Calu3 (cell line): ENCODE measurements around the gene CACNA2D3. TPM values are rescaled to one million over a fixed set of nuclear protein-coding genes. Genes with fewer than 3 reads are reported as not detected.
A peak's percentile ranks its signal among the peaks of the same experiment; 100 is the strongest.

Experiments
- BruUV-seq: library from RNA; stranded (reverse); fragments of 400-500 nt; replicated peaks from 2 replicates; lab custom pipeline; 2021; lab: Mats Ljungman, UMichigan
- CTCF ChIA-PET: fragments of 300-600 bp; sonication (Branson Sonifier 250); formaldehyde crosslinking; loops from one replicate; lab custom pipeline; 2022; ENCODE audit warnings: antibody characterized with exemption; lab: Charles Lee
- DNase-seq: peaks from one replicate; pipeline ENCODE4 v3.0.0; 2022
- H3K27ac Mint-ChIP-seq: one replicate; pipeline ENCODE4 v1.8.0; 2022; ENCODE audit warnings: mixed read lengths; ENCODE audit not compliant: unreplicated experiment
- H3K27me3 Mint-ChIP-seq: one replicate; pipeline ENCODE4 v1.8.0; 2022; ENCODE audit warnings: mixed read lengths; ENCODE audit not compliant: unreplicated experiment
- H3K36me3 Mint-ChIP-seq: one replicate; pipeline ENCODE4 v1.8.0; 2022; ENCODE audit warnings: mild to moderate bottlenecking, moderate library complexity, mixed read lengths; ENCODE audit not compliant: insufficient read depth, unreplicated experiment
- H3K4me1 Mint-ChIP-seq: one replicate; pipeline ENCODE4 v1.8.0; 2022; ENCODE audit warnings: mild to moderate bottlenecking, low read depth, mixed read lengths; ENCODE audit not compliant: unreplicated experiment
- H3K4me3 Mint-ChIP-seq: one replicate; pipeline ENCODE4 v1.8.0; 2022; ENCODE audit warnings: mild to moderate bottlenecking, low read depth, moderate library complexity, mixed read lengths; ENCODE audit not compliant: unreplicated experiment
- H3K9me3 Mint-ChIP-seq: one replicate; pipeline ENCODE4 v1.8.0; 2022; ENCODE audit warnings: low read depth, mixed read lengths; ENCODE audit not compliant: unreplicated experiment
- intact Hi-C: fragments of 100-400 bp; cut with micrococcal nuclease; formaldehyde crosslinking; loops from one replicate; pipeline ENCODE4 v1.10.0; 2022; ENCODE audit not compliant: unreplicated experiment
- total RNA-seq: library from RNA; stranded (reverse); gene quantifications from 2 replicates; pipeline ENCODE4 v1.2.3, GENCODE V29; 2022
- TF ChIP-seq, protein P1 (sequence below): fragments of 200-600 bp; IDR thresholded peaks from one replicate; pipeline ENCODE4 v1.8.0; 2022; ENCODE audit warnings: antibody characterized with exemption; ENCODE audit not compliant: unreplicated experiment

The CACNA2D3 gene
- total RNA-seq, 1 experiment from 2014 or later = not detected

DNA sequence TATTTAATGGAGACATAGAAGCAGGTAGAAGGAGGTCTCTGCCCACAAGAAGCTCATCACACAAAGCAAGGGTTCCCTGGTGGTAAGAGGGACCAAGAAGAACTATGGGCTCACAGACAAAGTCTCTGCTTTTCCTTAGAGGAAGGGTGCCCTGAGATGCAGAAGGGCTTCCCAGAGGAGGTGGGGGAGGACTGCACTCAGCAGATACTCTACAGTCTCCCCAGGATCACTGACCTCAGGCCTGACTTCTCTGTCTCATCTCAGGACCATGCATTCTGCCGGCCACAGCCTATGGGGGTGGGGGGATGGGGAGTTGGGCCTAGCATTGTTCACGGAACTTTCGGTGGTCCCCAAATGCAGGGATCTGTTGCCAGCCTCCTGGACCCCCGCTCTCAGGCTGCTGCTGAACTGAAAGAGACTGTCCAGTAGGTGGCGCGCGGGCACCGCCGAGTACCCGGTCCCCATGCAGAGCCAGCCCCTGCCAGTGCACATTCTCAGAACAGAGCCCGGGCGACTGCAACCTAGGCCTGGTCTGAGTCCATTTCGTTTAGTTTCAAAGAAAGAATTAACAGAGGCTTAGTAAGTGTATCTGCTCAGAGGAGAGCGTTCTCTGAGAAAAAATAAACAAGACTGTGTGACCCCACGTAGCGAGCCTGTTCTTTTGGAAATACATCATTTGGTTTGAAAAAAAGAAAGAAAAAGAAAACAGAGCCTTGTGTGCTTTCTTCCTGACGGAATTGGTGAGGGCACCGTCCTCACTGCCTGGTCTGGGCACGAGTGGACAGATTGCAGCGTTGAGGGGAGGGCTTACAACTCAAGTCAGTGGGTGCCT lies 731.4 kb downstream of the CACNA2D3 start:
- TF ChIP-seq, protein P1, sequence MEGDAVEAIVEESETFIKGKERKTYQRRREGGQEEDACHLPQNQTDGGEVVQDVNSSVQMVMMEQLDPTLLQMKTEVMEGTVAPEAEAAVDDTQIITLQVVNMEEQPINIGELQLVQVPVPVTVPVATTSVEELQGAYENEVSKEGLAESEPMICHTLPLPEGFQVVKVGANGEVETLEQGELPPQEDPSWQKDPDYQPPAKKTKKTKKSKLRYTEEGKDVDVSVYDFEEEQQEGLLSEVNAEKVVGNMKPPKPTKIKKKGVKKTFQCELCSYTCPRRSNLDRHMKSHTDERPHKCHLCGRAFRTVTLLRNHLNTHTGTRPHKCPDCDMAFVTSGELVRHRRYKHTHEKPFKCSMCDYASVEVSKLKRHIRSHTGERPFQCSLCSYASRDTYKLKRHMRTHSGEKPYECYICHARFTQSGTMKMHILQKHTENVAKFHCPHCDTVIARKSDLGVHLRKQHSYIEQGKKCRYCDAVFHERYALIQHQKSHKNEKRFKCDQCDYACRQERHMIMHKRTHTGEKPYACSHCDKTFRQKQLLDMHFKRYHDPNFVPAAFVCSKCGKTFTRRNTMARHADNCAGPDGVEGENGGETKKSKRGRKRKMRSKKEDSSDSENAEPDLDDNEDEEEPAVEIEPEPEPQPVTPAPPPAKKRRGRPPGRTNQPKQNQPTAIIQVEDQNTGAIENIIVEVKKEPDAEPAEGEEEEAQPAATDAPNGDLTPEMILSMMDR = peak; percentile 75
- DNase-seq = peak; percentile 71
- H3K27me3 Mint-ChIP-seq = peaks cover 14% of the 10 kb centered on the region
- H3K4me3 Mint-ChIP-seq = no peak overlapping the region
- BruUV-seq = no TSS peak
- CTCF ChIA-PET = interaction anchor here (0.7 kb wide), 1 partner anchor 54 kb away, joined by 3 read pairs; no protein-coding TSS in a partner anchor
- H3K9me3 Mint-ChIP-seq = no peaks in the 10 kb centered on the region
- H3K4me1 Mint-ChIP-seq = no peaks in the 10 kb centered on the region
- no peaks in the 10 kb centered on the region for H3K36me3 Mint-ChIP-seq
- H3K27ac Mint-ChIP-seq = no peak overlapping the region
- intact Hi-C loops = loop anchor here (5.0 kb wide), 3 partner anchors 329 to 1399 kb away; no protein-coding TSS in a partner anchor

DNA sequence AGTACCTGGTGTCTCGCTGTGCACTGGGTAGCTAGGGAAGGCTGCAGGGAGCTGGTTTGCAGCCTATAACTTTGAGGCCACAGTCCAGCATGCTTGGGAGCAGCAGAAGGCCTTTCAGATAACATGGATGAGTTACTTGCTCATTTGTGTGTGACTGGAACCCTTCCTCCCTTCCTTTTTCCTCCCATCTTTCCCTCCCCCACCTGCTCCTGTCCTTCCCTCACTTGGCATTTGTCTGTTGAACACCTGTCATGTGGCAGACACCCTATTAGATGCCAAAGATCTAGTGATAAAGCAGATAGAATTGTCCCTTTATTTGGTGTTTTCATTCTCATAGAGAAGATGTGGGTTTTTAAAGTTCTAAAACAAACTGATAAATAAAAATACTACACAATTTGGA lies 733.9 kb downstream of the CACNA2D3 start:
- Mint-ChIP-seq H3K9me3 (no peaks in the 10 kb centered on the region), H3K36me3 (no peaks in the 10 kb centered on the region), H3K4me3 (no peak overlapping the region), H3K27ac (no peak overlapping the region), H3K27me3 (peaks cover 8% of the 10 kb centered on the region), H3K4me1 (no peaks in the 10 kb centered on the region)
- DNase-seq = no peak
- no TSS peak for BruUV-seq
- CTCF ChIA-PET = no interaction called here
- intact Hi-C loops = no loop called here
- TF ChIP-seq, protein P1 = no peak

DNA sequence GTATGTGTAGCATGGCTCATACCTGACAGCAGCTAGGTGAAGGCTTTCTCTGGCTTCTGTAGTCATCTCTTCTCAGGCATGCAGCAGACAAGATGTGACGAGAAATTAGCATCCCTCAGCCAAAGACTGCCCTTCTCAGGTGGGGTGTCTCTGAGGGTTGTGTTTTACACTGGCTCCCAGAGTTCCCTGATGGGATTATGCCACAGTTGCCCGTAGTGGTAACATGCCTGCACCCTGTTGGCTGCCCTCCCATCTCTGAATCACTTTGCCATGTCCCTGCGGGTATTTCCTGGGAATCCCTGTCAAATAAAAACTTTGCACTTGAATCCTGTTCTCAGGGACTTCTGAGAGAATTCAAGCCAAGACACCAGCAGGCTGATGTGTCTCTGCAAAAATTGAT lies 735.0 kb downstream of the CACNA2D3 start:
- Mint-ChIP-seq H3K27ac (no peak overlapping the region), H3K9me3 (no peaks in the 10 kb centered on the region), H3K27me3 (peaks cover 12% of the 10 kb centered on the region), H3K36me3 (no peaks in the 10 kb centered on the region), H3K4me3 (no peak overlapping the region), H3K4me1 (no peaks in the 10 kb centered on the region)
- CTCF ChIA-PET = no interaction called here
- BruUV-seq = no TSS peak
- TF ChIP-seq, protein P1 = no peak
- intact Hi-C loops = no loop called here
- no peak for DNase-seq

DNA sequence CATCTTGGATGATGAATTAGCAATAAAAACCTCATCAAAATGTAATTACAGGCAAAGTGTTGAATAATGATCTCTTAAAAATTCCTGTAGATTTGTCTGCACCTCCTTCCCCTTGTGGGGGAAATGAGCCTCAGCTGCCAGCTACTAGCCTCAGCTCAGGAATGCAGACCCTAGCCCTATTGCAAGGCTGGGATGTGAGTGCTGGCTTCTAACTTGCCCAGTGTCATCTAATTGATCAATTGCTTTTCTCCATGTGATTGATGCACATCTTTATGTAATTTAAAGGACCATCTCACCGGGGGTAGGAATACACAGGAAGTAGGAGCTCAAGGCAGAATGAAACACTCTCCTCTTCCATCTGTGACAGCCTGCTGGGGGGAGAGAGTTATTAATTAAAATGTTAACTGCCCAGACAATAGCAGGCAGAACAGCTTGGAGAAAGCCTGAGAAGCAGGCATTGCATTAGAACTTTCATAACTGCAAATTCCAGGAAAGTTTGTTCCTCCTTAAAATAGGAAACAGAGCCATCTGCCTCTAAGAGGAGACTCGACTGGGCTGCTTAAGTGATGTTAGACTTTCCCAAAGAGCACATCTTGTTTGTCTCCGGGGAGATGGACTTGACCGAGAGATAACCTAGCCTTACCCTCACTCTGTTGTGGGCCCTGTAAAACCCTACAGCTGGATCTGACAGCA lies 735.9 kb downstream of the CACNA2D3 start:
- TF ChIP-seq, protein P1 = no peak
- BruUV-seq = no TSS peak
- no peak for DNase-seq
- no peaks in the 10 kb centered on the region for H3K36me3 Mint-ChIP-seq
- H3K4me1 Mint-ChIP-seq = no peaks in the 10 kb centered on the region
- intact Hi-C loops = no loop called here
- H3K27me3 Mint-ChIP-seq = peaks cover 12% of the 10 kb centered on the region
- CTCF ChIA-PET = no interaction called here
- H3K27ac Mint-ChIP-seq = no peak overlapping the region
- H3K9me3 Mint-ChIP-seq = no peaks in the 10 kb centered on the region
- H3K4me3 Mint-ChIP-seq = no peak overlapping the region
